ENCODE results near the gene CLEC16A.

DNA sequence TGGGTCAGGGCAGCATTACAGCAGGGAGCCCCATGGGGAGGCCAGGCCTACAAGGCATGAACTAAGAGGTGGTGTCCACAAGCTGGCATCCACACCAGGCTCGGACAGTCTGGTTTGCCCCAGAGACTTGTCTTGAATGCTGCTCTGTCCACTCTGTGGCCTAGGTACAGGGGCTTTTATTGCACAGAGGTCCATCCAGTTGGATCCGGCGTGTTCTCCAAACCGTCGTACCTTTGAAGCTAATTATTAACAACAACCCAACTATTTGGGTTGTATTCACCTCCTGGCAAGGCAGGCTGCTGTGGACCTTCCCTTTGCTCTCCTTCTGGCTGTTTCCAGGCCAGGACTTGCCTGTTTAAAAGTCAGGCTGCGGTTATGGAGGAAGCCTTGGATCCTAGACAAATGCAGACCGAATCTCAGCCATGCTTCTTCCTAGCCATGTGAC, 123.4 kb downstream of the CLEC16A start:
- TF ChIP-seq, protein P1, sequence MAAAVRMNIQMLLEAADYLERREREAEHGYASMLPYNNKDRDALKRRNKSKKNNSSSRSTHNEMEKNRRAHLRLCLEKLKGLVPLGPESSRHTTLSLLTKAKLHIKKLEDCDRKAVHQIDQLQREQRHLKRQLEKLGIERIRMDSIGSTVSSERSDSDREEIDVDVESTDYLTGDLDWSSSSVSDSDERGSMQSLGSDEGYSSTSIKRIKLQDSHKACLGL (CRISPR knock-in tag; IDR thresholded peaks at IDR 0.05; ENCODE audit: borderline replicate concordance, poor library complexity, severe bottlenecking), result no peak
- no peak for TF ChIP-seq RBBP5 (IDR thresholded peaks at IDR 0.05; ENCODE audit: borderline replicate concordance, insufficient read depth, low read length, poor library complexity, severe bottlenecking)
- TF ChIP-seq, protein P2, sequence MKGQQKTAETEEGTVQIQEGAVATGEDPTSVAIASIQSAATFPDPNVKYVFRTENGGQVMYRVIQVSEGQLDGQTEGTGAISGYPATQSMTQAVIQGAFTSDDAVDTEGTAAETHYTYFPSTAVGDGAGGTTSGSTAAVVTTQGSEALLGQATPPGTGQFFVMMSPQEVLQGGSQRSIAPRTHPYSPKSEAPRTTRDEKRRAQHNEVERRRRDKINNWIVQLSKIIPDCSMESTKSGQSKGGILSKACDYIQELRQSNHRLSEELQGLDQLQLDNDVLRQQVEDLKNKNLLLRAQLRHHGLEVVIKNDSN (CRISPR knock-in tag; IDR thresholded peaks at IDR 0.05), result no peak
- TF ChIP-seq BRCA1 (IDR thresholded peaks at IDR 0.05), result no peak
- no peak for TF ChIP-seq BRCA1 (CRISPR knock-in tag; IDR thresholded peaks at IDR 0.05)
- TF ChIP-seq, protein P3, sequence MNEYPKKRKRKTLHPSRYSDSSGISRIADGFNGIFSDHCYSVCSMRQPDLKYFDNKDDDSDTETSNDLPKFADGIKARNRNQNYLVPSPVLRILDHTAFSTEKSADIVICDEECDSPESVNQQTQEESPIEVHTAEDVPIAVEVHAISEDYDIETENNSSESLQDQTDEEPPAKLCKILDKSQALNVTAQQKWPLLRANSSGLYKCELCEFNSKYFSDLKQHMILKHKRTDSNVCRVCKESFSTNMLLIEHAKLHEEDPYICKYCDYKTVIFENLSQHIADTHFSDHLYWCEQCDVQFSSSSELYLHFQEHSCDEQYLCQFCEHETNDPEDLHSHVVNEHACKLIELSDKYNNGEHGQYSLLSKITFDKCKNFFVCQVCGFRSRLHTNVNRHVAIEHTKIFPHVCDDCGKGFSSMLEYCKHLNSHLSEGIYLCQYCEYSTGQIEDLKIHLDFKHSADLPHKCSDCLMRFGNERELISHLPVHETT (CRISPR knock-in tag; conservative IDR thresholded peaks at IDR 0.05 in 1 of 2, IDR thresholded peaks at IDR 0.05 in 1 of 2), result no peak

Measured in K562 (cell line).